ENCODE measurements around the gene TBC1D3B. TPM values are rescaled to one million over a fixed set of nuclear protein-coding genes. Genes with fewer than 3 reads are reported as not detected.
"Not testable (repeated sequence)": the region's sequence is repeated elsewhere in the genome, so short reads cannot be mapped to it uniquely, and the experiment has no call there.

Gene TBC1D3B
- not detected in 2 replicates for total RNA-seq (2014; rRNA removed; shearing (Covaris generic))

DNA sequence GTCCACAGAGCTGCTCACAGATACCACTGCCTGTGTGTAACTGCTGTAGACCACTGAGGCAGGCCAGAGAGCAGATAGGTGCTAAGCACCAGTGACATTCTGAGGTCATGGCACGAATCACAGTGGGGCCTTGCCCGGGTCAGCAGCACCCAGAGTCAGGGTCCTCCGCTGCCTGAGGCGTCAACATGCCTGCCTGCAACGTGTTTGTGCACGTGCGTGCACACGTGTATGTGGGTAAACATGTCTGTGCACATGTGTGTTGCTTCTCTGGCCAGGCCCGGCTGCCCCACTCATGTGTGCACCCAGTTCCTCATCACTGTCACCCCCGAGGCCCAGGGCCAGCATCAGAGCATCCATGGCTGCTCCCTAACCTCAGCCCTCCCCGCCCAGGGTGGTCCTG, at the start of gene TBC1D3B:
TBC1D3B (minus strand) TSS at position 101 of the 400 bp plus-strand sequence. CDS start 1,586 bp downstream, outside the sequence.
- DNase-seq (ENCODE audit: low spot score); in situ Hi-C loops (cut with HindIII; ENCODE audit: low sequenced_read_pairs): not testable (repeated sequence)

DNA sequence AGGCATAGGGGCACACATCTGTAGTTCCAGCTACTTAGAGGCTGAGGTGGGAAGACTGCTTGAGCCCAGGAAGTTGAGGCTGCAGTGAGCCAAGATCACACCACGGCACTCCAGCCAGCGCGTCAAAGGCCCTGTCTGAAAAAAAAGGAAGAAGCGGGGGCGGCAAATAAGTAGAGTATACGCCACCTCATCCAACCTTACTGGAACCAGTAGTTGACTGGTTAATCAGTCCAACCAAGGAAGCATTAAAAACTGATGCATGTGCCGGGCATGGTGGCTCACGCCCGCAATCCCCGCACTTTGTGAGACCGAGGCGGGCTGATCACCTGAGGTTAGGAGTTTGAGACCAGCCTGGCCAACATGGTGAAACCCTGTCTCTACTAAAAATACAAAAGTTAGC, 46.5 kb upstream of the TBC1D3B start:
- in situ Hi-C loops (cut with HindIII; ENCODE audit: low sequenced_read_pairs); DNase-seq (ENCODE audit: low spot score): not testable (repeated sequence)

DNA sequence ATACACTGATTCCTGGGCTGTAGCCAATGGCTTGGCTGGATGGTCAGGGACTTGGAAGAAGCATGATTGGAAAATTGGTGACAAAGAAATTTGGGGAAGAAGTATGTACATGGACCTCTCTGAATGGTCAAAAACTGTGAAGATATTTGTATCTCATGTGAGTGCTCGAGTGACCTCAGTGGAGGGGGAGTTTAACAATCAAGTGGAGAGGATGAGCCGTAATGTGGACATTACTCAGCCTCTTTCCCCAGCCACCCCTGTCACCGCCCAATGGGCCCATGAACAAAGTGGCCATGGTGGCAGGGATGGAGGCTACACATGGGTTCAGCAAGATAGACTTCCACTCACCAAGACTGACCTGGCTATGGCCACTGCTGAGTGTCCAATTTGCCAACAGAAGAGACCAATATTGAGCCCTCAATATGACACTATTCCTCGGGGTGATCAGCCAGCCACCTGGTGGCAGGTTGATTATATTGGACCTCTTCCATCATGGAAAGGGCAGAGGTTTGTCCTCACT, 45.2 kb upstream of the TBC1D3B start:
- DNase-seq (ENCODE audit: low spot score); in situ Hi-C loops (cut with HindIII; ENCODE audit: low sequenced_read_pairs): not testable (repeated sequence)

DNA sequence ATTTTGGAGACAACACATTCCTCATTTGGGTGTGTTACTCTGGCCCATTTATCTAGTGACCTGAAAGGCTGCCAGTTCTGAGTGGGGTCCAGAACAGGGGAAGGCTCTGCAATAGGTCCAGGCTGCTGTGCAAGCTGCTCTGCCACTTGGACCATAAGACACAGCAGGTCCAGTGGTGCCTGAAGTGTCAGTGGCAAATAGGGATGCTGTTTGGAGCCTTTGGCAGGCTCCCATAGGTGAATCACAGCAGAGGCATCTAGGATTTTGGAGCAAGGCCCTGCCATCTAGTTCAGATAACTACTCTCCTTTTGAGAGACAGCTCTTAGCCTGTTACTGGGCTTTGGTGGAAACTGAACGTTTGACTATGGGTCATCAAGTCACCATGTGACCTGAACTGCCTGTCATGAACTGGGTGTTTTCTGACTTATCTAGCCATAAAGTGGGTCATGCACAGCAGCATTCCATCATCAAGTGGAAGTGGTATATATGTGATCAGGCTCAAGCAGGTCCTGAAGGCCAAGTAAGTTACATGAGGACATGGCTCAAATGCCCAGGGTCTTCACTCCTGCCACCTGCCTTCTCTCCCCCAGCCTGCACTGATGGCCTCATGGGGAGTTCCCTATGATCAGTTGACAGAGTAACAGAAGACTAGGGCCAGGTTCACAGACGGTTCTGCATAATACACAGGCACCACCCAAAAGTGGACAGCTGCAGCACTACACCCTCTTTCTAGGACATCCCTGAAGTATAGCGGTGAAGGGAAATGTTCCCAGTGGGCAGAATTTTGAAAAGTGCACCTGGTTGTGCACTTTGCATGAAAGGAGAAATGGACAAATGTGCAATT, 44.5 kb upstream of the TBC1D3B start:
- DNase-seq (ENCODE audit: low spot score); in situ Hi-C loops (cut with HindIII; ENCODE audit: low sequenced_read_pairs): not testable (repeated sequence)

DNA sequence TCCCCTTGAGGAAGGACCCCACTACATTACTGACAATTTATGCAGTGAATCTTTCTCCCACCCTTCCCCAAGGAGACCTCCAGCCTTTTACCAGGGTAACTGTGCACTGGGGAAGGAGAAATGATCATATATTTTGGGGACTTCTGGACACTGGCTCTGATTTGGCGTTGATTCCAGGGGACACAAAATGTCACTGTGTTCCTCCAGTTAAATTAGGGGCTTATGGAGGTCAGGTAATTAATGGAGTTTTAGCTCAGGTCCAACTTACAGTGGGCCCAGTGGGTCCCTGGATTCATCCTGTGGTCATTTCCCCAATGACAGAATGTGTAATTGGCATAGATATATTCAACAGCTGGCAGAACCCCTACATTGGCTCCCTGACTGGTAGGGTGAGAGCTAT, 43.1 kb upstream of the TBC1D3B start:
- DNase-seq (ENCODE audit: low spot score); in situ Hi-C loops (cut with HindIII; ENCODE audit: low sequenced_read_pairs): not testable (repeated sequence)

DNA sequence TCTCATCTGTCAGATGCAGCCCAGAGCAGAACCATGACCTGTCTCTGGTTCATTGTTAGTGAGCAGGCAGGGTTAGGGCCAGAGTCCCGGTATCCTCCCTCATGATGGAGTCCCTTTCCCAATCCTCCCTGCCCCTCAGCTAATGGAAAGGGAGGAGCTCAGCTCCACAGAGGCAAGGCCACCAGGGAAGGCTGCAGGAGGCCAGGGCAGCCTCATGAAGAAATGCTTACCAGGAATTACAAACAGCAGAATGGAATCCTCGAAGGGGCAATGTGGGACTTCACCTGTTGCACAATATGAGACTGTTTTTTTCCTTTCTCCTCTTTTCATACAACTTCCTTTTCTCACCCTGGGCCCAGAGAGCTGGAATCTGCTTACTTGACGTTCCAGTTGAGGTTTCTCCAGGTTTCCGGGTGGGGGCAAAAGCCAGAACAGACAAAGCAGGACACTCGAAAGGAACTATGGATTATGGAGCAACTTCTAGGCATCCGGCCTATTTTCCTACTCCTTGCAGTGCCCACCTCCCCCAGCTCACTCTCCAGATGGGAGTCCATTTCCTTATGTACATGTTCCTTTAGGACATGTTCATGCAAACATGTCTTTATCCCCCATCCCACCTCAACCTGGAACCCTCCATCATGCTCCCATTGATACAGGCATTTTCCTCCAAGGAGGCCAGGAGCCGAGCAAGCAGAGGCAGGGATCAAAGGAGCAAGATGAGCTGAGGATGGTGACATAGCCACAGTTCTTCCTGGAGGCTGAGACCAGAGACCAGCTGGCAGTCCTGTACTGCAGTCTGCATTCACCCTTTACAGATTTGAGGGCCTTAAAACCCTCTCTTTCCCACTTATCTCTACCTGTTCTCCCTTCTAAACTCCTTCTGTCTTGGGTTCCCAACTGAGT, 39.2 kb upstream of the TBC1D3B start:
- in situ Hi-C loops (cut with HindIII; ENCODE audit: low sequenced_read_pairs); DNase-seq (ENCODE audit: low spot score): not testable (repeated sequence)

DNA sequence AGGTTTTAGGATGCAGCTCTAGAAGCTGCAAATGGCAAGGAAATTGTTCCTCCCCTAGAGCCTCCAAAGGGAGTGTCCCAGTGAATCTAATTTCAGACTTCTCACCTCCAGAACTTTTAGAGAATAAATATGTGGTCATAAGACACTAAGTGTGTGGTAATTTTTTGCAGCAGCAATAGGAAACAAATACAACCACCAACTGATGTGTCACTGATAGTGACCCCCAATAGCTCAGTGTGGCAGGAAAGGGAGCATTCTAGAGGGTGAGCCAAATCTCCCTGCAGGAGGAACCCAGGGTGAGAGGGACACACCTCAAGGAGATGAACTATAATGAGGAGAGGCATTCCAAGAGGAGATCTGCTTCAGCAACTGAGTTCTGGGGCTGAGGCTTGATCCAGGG, 38.5 kb upstream of the TBC1D3B start:
- in situ Hi-C loops (cut with HindIII; ENCODE audit: low sequenced_read_pairs) = no loop called here
- no peak for DNase-seq (ENCODE audit: low spot score)

DNA sequence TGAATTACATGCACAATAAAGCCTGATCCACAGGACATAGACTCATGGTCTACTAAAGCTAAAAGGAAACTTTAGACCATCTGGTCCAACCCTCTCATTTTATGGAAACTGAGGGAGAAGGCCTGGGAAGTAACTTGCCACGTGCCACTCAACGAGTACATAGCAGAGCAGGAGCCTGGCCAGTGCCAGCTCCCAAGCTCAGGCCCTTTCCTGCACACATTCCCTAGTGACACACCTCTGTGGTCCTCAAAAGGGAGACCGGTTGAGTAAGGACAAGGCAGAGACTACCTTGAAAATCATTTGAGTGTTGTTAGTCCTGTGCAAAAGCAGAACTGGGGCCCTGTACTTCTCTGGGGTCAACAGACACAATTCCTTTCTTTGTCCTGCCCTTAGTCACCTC, 37.3 kb upstream of the TBC1D3B start:
- in situ Hi-C loops (cut with HindIII; ENCODE audit: low sequenced_read_pairs) = no loop called here

DNA sequence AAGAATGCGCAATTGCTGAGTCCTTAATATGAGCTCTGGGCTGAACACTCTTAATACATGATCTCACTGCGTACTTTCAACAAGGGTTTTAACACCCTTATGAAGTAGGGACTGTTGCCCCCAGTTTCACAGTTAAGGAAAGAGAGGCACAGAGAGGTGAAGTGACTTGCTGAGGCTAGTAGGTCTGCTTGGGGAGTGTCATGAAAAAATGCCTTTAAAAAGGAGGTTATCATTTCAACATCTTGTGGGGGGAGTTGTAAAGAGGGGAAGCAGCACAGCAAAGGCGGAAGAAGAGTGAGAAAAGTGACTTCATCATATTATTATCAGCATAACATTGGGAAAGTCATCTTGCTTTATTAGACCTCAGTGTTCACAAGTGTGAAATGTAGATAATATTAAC, 36.5 kb upstream of the TBC1D3B start:
- in situ Hi-C loops (cut with HindIII; ENCODE audit: low sequenced_read_pairs) = no loop called here
- no peak for DNase-seq (ENCODE audit: low spot score)

More for the DNA sequence above, 37.3 kb upstream of the TBC1D3B start:
- no peak for DNase-seq (ENCODE audit: low spot score)

DNA sequence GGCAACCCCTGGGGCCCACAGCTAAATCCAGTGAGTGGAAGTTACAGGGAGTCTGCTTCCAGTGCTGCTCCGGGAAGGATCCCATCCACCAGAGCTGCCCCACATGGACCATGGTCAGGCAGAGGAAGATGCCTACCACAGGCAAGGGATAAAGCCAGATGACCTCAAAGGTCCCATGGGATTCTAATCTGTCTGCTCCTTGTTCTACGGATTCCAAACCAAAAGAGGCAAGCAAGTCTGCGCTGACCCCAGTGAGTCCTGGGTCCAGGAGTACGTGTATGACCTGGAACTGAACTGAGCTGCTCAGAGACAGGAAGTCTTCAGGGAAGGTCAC, 35.8 kb upstream of the TBC1D3B start:
- in situ Hi-C loops (cut with HindIII; ENCODE audit: low sequenced_read_pairs) = no loop called here
- no peak for DNase-seq (ENCODE audit: low spot score)

DNA sequence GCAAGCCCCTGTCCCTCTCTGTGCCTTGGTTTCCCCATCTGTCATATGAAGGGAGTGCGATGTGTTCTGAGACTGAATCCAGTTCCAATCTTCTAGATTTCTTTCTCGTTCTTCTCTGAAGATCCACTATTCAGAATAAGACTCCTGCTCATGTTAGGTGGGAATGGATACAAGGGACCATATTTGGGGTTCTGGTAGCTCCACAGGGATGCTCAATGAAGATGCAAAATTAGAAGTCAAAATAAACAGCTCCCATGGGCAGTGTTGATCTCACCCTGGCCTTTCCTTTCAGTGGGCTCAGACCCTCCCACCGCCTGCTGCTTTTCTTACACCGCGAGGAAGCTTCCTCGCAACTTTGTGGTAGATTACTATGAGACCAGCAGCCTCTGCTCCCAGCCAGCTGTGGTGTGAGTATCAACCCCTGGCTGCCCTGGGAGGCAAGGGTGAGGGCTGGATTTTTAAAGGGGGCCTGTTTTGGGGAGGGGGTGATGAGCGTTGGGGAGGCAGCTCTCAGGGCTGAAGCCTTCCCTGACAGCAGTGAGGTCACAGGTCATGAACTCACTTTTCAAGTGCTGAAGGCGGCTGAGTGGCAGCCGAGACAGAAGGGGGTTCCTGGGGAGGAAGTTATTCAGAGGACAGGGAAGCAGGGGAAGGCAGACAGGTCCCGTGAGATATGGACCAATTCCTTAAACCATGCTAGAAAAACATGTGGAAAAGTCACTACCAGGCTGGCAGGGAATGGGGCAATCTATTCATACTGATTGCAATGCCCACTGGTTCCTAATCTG, 35.2 kb upstream of the TBC1D3B start:
- in situ Hi-C loops (cut with HindIII; ENCODE audit: low sequenced_read_pairs); DNase-seq (ENCODE audit: low spot score): not testable (repeated sequence)

DNA sequence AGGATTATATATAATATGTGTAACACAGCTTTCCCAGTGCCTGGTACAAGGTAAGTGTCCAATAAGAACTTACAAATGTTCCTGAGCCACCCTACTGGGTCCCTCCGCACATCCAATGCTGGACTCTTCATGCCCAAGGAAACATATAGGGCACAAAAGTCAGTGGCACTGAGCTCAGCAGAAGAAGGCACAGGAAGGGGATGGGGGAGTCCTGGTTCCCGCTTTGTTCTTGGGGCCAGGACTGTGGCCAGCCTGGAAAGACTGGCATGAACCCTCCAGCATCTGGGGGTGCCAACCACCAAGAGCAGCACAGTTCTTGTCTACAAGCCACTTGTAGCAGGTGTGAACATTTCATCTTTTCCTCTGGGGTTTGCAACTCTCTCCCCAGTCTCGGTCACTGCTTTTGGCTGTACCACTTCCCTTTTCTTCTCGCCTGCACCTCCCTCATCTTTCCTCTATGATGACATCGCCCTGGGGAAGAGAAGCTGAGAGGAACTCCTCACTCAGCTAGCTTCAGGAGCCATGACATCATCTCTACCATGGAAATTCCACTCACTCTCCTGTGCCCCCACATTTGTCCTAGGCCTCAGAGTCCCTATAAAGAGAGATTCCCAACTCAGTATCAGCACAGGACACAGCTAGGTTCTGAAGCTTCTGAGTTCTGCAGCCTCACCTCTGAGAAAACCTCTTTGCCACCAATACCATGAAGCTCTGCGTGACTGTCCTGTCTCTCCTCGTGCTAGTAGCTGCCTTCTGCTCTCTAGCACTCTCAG, 34.2 kb upstream of the TBC1D3B start, which contains the start of gene CCL4L2:
CCL4L2 (plus strand) TSS at position 625 of the 773 bp plus-strand sequence.
- in situ Hi-C loops (cut with HindIII; ENCODE audit: low sequenced_read_pairs) = not testable (repeated sequence)

DNA sequence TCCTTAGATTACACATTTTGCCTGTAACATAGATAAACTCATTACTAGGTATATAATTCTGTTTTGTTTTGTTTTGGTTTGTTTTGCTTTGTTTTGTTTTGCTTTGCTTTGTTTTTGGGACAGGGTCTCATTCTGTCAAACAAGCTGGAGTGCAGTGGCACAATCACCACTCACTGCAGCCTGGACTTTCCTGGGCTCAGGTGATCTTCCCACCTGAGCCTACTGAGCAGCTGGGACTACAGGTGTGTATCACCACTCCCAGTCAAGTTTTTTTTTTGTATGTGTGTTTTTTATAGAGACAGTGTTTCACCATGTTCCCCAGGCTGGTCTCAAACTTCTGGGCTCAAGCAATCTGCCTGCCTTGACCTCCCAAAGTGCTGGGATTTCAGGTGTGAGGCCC, 33.1 kb upstream of the TBC1D3B start:
- no peak for DNase-seq (ENCODE audit: low spot score)
- in situ Hi-C loops (cut with HindIII; ENCODE audit: low sequenced_read_pairs) = no loop called here

More for the DNA sequence above, 34.2 kb upstream of the TBC1D3B start, which contains the start of gene CCL4L2:
- DNase-seq (ENCODE audit: low spot score) = not testable (repeated sequence)

DNA sequence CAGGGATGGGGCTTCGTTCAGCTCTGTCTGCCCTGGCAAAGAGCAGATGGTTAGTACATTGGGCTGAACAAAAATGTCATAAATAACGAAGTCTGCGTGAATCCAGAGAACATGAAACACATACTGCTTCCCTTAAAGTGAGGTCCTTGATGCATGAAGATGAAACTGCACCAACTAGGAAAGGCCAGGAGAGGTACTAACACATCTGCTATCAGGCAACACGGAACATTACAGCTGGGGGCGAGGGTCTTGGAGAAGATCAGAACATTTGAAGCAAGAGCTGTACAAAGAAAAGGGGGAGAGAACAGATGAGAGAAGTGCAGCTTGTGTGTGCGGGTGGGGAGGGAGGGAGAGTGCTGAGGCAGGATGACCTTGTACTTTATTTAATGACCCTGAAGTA, 30.9 kb upstream of the TBC1D3B start:
- DNase-seq (ENCODE audit: low spot score); in situ Hi-C loops (cut with HindIII; ENCODE audit: low sequenced_read_pairs): not testable (repeated sequence)

DNA sequence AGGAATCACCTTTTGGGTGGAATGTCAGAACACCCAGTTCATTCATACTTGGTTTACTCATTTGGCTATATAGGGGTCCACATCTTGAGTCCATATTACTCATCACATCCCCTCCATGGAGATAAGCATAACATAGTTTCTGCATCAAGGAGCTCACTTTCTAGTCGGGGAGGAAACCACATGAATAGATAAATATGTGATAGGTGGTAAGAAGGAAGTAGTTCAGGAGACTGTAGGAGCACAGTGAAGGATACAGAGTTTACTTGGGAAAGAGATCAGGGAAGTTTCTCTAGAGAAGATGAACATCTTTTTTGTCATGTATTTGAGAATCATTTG, 30.0 kb upstream of the TBC1D3B start:
- in situ Hi-C loops (cut with HindIII; ENCODE audit: low sequenced_read_pairs) = not testable (repeated sequence)

DNA sequence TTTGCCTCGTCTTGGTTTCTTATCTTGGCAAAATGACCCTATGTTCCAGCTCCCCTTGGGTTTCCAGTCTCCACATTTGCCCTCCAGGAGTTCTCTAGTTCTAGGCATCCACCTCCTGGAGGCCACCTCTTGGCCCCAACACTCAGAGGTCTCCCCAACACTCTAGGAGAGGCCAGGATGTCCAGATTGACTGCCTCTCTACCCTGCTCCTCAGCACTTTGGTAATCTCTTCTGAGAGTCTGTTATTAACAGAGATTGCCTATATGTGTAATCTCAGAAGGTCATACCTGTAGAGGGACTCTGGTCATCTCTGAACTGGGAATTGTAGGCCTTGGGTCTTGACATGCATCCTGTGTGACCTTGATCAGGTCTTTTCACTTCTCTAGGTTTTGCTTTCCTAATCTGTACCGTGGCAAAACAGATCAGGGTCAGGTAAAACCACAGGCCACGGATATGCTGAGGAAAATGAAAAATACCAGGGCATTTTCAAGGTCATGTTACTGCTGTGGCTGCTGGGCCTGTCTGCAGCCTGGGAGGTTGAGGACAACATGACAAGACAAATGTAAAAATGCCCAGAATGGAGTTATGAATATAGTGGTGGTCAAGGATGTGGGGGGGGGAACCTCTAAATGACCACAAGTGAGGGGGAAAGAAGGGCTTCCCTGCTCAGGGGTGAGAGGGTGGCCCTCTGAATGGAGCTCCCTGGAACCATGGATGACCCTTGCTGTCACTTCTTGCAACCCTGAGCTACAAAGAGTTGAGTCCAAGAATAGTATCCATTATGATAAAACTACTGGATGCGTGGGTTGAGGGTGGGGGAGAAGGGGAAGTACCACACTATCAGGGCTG, 29.4 kb upstream of the TBC1D3B start:
- no peak for DNase-seq (ENCODE audit: low spot score)
- in situ Hi-C loops (cut with HindIII; ENCODE audit: low sequenced_read_pairs) = no loop called here

More for the DNA sequence above, 30.0 kb upstream of the TBC1D3B start:
- not testable (repeated sequence) for DNase-seq (ENCODE audit: low spot score)

DNA sequence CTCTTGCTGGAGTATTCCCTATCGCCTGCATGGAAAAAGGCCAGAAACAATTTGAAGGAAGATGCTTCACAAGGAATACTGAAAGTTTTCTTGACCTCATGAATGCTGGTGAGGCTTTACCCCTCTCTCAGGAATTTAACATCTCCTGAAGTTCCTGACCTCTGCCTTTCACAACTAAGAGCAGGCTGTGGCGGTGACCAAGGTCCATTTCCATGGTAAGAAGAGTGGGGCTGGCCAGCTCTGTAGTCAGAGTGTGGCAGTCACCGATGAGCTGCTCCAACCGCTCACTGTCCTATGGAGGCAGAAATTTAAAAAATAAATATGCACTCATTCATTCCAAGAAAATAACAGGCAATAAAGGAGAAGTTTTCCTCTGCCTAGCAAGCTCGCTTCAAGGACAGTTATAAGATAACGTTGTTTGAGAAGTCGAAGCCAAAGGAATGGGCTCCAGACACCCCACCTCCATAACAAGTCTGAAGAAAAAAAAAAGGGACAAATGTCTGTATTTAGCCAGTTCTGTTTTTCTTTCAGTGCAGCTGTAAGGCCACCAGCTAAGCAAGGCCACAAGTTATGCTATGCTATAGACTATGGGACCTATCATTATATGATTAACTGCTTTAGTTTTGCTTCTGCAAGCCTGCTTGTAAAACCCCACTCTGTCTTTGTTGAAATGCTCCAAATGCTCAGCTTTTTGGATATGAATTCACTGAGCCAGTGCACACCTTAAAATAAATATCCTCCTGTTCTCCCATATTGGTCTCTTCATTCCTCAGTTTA, 28.5 kb upstream of the TBC1D3B start:
- in situ Hi-C loops (cut with HindIII; ENCODE audit: low sequenced_read_pairs) = no loop called here

More for the DNA sequence above, 28.5 kb upstream of the TBC1D3B start:
- DNase-seq (ENCODE audit: low spot score) = no peak

Measured in G401 (cell line).